Fibroblast of the aortic adventitia (primary cell): ENCODE data around the gene ZNF598. TPM values are rescaled to one million over a fixed set of nuclear protein-coding genes. Genes with fewer than 3 reads are reported as not detected.
A peak's percentile ranks its signal among the peaks of the same experiment; 100 is the strongest.
"Not testable (repeated sequence)": the region's sequence is repeated elsewhere in the genome, so short reads cannot be mapped to it uniquely, and the experiment has no call there.

Experiments
- DNase-seq: peaks from one replicate; pipeline ENCODE4 v3.0.0-alpha.2; 2010; ENCODE audit warnings: low read depth
- H3K4me3 ChIP-seq: 2 replicates; pipeline ENCODE4 v1.5.1; 2011; ENCODE audit warnings: low read depth, mild to moderate bottlenecking, control low read depth, low read length, moderate library complexity
- total RNA-seq: library from RNA; depleted of rRNA; stranded (reverse); fragments of >200 nt; gene quantifications from 2 replicates; pipeline ENCODE4 v1.2.3, GENCODE V29; 2012; ENCODE audit warnings: low replicate concordance
- TF ChIP-seq, protein P1 (sequence below): IDR thresholded peaks from 2 replicates; pipeline ENCODE4 v1.5.1; 2011; ENCODE audit warnings: mild to moderate bottlenecking, low read length, control low read depth, inconsistent platforms; ENCODE audit not compliant: insufficient read depth

Gene ZNF598
- total RNA-seq, 1 donor = 18.8 TPM

DNA sequence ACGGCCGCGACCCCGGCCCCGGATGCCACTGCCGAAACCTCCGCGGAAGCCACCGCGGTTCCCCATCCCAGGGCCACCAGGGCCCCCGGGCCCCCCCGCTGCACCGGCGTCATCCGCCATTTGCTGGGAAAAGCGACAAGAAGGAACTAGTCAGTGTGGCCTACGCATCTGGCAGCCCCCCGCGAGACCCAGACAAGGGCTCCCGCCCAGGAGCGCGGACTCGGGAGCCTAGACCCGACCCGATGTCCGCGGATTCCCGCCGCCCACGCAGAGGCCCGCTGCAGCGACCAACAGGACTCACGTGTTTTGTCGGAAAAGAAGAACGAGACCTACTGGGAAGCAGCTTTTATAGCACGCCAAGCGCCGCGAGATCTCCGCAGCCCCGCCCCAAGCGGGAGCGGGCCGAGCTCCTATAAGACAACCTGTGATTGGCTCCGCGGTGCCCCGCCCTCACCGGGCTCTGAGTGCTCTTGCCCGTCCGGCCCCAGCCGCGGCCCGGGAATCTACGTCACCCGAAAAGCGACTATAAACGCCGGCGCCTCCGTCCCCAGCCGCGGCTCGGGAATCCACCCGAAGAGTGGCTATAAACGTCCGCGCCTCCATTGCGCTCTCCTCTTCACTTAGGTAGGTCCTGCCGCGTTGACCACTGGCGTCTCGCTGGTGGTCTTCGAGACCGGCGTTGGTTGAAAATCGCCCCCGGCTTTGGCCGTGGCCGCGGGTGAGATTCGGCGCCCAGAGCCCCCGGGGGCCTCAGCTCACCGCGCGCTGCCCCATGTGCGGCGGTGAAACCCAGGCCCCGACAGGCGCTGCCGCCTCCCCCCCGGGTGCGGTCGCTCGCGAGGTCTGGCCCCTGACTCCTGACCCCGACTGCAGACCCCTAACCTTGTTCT, 44.9 kb downstream of the ZNF598 start, which contains the start of gene RPS2:
RPS2 (minus strand) TSS at position 321 of the 890 bp plus-strand sequence; CDS start at position 120, 201 bp downstream.
- peak within 1 kb of the TSS; percentile 92 for H3K4me3 ChIP-seq
- peak; percentile 99 for DNase-seq
- TF ChIP-seq, protein P1, sequence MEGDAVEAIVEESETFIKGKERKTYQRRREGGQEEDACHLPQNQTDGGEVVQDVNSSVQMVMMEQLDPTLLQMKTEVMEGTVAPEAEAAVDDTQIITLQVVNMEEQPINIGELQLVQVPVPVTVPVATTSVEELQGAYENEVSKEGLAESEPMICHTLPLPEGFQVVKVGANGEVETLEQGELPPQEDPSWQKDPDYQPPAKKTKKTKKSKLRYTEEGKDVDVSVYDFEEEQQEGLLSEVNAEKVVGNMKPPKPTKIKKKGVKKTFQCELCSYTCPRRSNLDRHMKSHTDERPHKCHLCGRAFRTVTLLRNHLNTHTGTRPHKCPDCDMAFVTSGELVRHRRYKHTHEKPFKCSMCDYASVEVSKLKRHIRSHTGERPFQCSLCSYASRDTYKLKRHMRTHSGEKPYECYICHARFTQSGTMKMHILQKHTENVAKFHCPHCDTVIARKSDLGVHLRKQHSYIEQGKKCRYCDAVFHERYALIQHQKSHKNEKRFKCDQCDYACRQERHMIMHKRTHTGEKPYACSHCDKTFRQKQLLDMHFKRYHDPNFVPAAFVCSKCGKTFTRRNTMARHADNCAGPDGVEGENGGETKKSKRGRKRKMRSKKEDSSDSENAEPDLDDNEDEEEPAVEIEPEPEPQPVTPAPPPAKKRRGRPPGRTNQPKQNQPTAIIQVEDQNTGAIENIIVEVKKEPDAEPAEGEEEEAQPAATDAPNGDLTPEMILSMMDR = no peak

DNA sequence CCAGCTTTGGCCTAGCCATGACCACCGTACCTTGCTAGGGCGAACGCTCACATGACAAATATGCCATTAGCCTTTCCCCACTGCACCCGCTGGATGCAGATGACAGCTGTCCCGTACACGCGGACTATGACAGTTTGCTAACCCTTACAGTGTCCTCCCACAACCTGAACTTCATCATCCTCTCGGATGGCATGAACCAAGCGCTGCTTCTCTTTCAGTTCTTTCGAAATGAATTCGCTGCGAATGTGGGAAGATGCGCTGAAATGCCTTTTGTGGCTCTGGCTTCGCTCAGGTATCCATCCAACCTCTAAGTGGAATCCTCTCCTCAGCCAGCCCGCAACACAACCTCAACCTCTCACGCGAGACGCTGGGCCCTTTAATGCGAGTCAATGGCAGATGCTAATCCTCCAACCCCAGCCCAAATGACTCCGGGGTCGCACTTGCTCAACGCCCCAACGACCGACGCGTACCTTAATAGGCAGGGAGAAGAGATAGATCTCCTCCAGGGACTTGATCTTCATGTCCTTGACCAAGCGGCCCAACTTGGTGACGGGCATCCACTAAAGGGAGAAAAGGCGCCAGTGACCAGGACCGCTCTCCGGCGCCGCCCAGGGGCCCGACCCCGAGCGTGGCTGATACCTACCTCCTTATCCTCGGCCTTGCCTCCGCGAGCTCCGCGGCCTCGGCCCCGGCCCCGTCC, 45.7 kb downstream of the ZNF598 start:
- TF ChIP-seq, protein P1 = no peak
- peak overlapping the region; percentile 85 for H3K4me3 ChIP-seq
- peak; percentile 42 for DNase-seq

DNA sequence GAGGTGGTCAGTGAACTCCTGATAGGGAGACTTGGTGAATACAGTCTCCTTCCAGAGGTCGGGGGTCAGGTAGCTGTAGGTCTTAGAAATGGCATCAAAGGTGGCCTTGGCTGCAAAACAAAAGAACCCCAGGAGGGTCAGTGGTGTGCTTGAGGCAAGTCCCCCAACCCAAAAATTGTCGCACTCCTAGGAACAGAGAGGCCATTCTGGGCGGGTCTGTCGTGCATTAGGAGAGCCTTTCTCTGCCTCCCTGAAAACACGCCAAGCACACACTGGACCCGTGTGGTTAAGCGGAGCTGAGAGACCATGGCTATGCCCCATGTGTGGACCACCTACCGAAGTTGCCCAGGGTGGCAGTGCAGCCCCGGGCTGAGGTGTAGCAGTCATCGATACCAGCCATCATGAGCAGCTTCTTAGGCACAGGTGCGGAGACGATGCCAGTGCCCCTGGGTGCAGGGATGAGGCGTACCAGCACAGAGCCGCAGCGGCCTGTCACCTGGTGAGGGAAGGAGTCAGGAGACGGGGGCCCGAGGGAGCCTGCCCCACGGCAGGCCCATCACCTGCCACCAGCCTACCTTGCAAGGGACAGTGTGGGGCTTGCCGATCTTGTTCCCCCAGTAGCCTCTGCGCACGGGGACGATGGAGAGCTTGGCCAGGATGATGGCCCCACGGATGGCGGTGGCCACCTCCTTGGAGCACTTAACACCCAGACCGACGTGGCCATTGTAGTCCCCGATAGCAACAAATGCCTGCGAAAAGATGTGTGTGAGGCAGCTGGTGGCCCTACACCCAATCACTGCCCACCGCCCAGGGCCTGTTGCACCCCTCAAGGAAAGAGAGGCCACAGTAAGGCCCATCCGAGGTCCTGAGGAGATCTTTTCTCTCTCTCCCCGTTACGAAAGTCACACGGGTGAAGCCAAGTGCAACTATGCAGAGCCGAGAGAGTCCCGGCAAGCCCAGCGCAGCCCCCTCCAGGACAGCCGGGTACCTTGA, 47.2 kb downstream of the ZNF598 start:
- DNase-seq = not testable (repeated sequence)
- H3K4me3 ChIP-seq = peak overlapping the region; percentile 44

DNA sequence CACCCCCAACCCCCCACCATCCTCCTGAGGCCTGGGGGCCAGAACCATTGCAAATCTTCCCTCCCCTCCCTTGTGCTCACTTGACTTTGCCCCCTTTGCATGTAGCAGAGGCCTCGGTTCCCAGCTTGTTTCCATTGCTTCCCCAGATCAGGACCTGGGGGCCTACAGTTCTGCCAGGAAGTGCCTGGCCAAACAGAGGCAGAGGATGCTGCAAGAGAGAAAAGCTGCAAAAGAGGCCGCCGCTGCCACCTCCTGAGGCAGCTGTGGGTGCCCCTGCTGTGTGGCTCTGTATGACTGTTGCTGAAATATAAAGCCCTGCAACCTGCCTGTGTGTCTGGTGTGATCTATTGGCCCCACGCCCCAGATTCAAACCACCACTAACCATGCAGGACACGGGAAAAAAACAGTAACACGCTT, 48.0 kb downstream of the ZNF598 start:
- TF ChIP-seq, protein P1 = no peak
- DNase-seq = no peak
- no peak overlapping the region for H3K4me3 ChIP-seq

DNA sequence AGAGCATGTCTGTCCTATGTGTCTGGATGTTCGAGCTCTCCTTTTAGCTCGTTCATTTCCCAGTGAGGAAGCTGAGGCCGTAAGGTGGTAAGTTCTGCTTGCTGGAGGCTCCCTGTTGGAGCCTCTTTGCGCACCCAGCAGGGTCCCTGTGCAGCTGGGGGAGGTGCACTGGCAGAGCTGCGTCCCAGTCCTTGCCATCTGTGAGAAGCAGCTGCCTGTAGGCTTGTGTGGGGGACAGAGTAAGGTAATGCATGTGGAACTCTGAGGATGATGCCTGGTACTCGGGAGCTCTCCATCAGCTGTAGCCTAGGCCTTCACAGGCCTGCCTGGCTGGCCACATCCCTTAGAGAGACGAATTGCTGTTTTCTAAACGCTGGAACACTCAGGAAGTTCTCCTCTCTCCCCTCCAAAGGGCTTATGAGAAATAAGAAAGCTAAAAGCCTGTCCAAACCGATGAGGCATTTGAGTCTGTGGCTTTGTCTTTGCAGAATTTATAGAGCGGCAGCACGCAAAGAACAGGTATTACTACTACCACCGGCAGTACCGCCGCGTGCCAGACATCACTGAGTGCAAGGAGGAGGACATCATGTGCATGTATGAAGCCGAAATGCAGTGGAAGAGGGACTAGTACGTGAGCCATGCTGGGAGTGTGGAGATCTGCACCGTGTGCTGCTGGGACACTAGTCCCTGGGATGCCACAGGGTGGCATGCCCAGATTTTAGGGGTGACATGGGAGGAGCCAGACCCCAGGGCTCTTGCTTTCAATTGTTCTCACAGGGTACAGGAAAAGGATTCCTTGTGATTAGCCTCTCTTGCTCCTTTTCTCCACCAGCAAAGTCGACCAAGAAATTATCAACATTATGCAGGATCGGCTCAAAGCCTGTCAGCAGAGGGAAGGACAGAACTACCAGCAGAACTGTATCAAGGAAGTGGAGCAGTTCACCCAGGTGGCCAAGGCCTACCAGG, 48.7 kb downstream of the ZNF598 start:
- H3K4me3 ChIP-seq = peak overlapping the region; percentile 85
- DNase-seq = peak; percentile 43
- TF ChIP-seq, protein P1 = no peak

DNA sequence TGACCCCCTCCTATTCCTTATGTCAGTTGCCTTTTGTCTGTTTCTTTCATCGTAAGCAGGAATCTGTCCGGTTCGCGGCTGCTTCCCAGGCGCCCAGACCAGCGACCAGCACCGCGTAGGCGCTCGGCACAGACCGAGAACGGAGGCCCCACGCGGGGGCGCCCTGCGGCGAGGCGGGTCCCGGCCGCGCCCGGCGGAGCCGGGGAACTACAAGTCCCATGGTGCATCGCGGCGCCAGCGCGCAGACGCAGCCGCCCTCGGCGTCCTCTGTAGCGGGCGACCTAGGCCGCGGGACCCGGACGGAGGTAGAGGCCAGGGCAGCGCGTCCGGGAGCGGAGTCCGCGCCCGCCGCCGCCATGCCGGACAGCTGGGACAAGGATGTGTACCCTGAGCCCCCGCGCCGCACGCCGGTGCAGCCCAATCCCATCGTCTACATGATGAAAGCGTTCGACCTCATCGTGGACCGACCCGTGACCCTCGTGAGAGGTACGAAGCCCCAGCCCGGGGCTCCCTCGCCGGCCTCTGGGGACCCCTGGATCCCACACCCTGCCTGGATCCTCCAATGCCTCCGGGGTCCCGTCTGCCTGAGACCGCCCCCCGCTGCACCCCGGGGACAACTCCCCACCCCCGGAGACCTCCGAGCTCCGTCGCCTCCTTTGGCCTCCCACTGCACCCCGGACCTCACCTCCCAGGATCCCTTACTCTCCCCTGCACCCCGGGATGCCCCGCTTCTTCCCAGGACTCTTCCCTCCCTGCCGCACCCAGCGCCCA, 50.2 kb downstream of the ZNF598 start, which contains the start of gene NDUFB10:
NDUFB10 (plus strand) TSS at position 270 of the 771 bp plus-strand sequence; CDS start at position 357, 87 bp downstream.
- H3K4me3 ChIP-seq = peak within 1 kb of the TSS; percentile 85
- peak; percentile 89 for DNase-seq
- TF ChIP-seq, protein P1 = peak; percentile 40
